Anterior cingulate cortex (tissue), 58 donors: ENCODE results near the gene TANC2.

ENCODE experiments used
- DNase-seq, 58 donors: peaks; one replicate each; lab custom pipeline; 2025; lab: John Stamatoyannopoulos, UW

Gene TANC2

GRCh38 chr17:62965686-62966425 is at the start of gene TANC2:
TSS of gene TANC2 (plus strand) at chr17:62966235. CDS start at chr17:63009560, 43,325 bp downstream.
- DNase-seq, result peak in 57 of 58 donors; percentile 29 to 95 (median 82)

- no peak for DNase-seq
These were observed 49.1 kb upstream of the TANC2 start for GRCh38 chr17:62916684-62917571.

- DNase-seq, result no peak
These were observed 46.6 kb upstream of the TANC2 start for GRCh38 chr17:62919388-62919787.

- DNase-seq, result no peak
These were observed 45.7 kb upstream of the TANC2 start for GRCh38 chr17:62920300-62920699.

- DNase-seq, result no peak
These were observed 44.2 kb upstream of the TANC2 start for GRCh38 chr17:62921817-62922216.

- no peak for DNase-seq
These were observed 42.5 kb upstream of the TANC2 start for GRCh38 chr17:62923258-62924150.

- no peak for DNase-seq
These were observed 40.7 kb upstream of the TANC2 start for GRCh38 chr17:62925267-62925836.

- no peak for DNase-seq
These were observed 39.0 kb upstream of the TANC2 start for GRCh38 chr17:62927083-62927482.

GRCh38 chr17:62929320-62929719 is 36.7 kb upstream of the TANC2 start:
- DNase-seq, result no peak

- no peak for DNase-seq
These were observed 34.9 kb upstream of the TANC2 start for GRCh38 chr17:62931101-62931500.

- DNase-seq, result peak in 19 of 58 donors; percentile 1 to 45 (median 13)
These were observed 32.3 kb upstream of the TANC2 start for GRCh38 chr17:62933501-62934385.

GRCh38 chr17:62935098-62935497 is 30.9 kb upstream of the TANC2 start:
- no peak for DNase-seq

- DNase-seq, result peak in 1 of 58 donors; percentile 2
These were observed 30.5 kb upstream of the TANC2 start for GRCh38 chr17:62935523-62935922.

- peak in 1 of 58 donors; percentile 3 for DNase-seq
These were observed 28.4 kb upstream of the TANC2 start for GRCh38 chr17:62937606-62938005.

GRCh38 chr17:62941358-62941991 is 24.6 kb upstream of the TANC2 start:
- DNase-seq, result no peak

- no peak for DNase-seq
These were observed 17.7 kb upstream of the TANC2 start for GRCh38 chr17:62948370-62948769.

- no peak for DNase-seq
These were observed 17.0 kb upstream of the TANC2 start for GRCh38 chr17:62949036-62949435.

- DNase-seq, result peak in 1 of 58 donors; percentile 3
These were observed 16.0 kb upstream of the TANC2 start for GRCh38 chr17:62950067-62950466.
